GM18511 (cell line): ENCODE measurements around the gene TMCO4.

Experiments
- ATAC-seq: cut with Tn5 transposase; IDR thresholded peaks from one replicate; pipeline ENCODE4 v1.9.1; 2021; ENCODE audit warnings: mild to moderate bottlenecking, moderate library complexity; ENCODE audit not compliant: unreplicated experiment

Gene TMCO4

GRCh38 chr1:19689085-19689757 is 110.5 kb downstream of the TMCO4 start:
- ATAC-seq = no peak

- ATAC-seq = no peak
These were observed 111.5 kb downstream of the TMCO4 start for GRCh38 chr1:19688041-19688842.

- ATAC-seq = no peak
These were observed 112.3 kb downstream of the TMCO4 start for GRCh38 chr1:19687414-19687813.

GRCh38 chr1:19685994-19686393 is 113.7 kb downstream of the TMCO4 start:
- no peak for ATAC-seq

- ATAC-seq = no peak
These were observed 115.0 kb downstream of the TMCO4 start for GRCh38 chr1:19684677-19685076.

GRCh38 chr1:19683351-19683750 is 116.4 kb downstream of the TMCO4 start:
- no peak for ATAC-seq

- ATAC-seq = no peak
These were observed 116.8 kb downstream of the TMCO4 start for GRCh38 chr1:19682901-19683300.

- ATAC-seq = no peak
These were observed 117.5 kb downstream of the TMCO4 start for GRCh38 chr1:19682257-19682656.

GRCh38 chr1:19680644-19681043 is 119.1 kb downstream of the TMCO4 start:
- ATAC-seq = no peak

- no peak for ATAC-seq
These were observed 120.0 kb downstream of the TMCO4 start for GRCh38 chr1:19679691-19680090.

- ATAC-seq = no peak
These were observed 120.7 kb downstream of the TMCO4 start for GRCh38 chr1:19678931-19679453.

- no peak for ATAC-seq
These were observed 121.2 kb downstream of the TMCO4 start for GRCh38 chr1:19678493-19678892.

- no peak for ATAC-seq
These were observed 123.2 kb downstream of the TMCO4 start for GRCh38 chr1:19676438-19676922.

GRCh38 chr1:19675797-19676196 is 123.9 kb downstream of the TMCO4 start:
- no peak for ATAC-seq

GRCh38 chr1:19672237-19672636 is 127.5 kb downstream of the TMCO4 start:
- no peak for ATAC-seq

GRCh38 chr1:19670787-19671186 is 128.9 kb downstream of the TMCO4 start:
- no peak for ATAC-seq

GRCh38 chr1:19668888-19669287 is 130.8 kb downstream of the TMCO4 start:
- ATAC-seq = no peak

GRCh38 chr1:19665496-19666465 is 133.9 kb downstream of the TMCO4 start:
- no peak for ATAC-seq

GRCh38 chr1:19665186-19665495 is 134.6 kb downstream of the TMCO4 start:
- no peak for ATAC-seq

GRCh38 chr1:19664453-19665185 is 135.1 kb downstream of the TMCO4 start, which contains the start of gene HTR6:
Gene HTR6 (plus strand): TSS chr1:19664875. CDS start chr1:19665754, 879 bp downstream.
- ATAC-seq = no peak
